ENCODE data around the gene ELK1. TPM values are rescaled to one million over a fixed set of nuclear protein-coding genes. Genes with fewer than 3 reads are reported as not detected.
"Not testable (repeated sequence)": the region's sequence is repeated elsewhere in the genome, so short reads cannot be mapped to it uniquely, and the experiment has no call there.

Gene ELK1
- total RNA-seq, 2 donors from 2014 or later, result 30.8 to 37.0 TPM

DNA sequence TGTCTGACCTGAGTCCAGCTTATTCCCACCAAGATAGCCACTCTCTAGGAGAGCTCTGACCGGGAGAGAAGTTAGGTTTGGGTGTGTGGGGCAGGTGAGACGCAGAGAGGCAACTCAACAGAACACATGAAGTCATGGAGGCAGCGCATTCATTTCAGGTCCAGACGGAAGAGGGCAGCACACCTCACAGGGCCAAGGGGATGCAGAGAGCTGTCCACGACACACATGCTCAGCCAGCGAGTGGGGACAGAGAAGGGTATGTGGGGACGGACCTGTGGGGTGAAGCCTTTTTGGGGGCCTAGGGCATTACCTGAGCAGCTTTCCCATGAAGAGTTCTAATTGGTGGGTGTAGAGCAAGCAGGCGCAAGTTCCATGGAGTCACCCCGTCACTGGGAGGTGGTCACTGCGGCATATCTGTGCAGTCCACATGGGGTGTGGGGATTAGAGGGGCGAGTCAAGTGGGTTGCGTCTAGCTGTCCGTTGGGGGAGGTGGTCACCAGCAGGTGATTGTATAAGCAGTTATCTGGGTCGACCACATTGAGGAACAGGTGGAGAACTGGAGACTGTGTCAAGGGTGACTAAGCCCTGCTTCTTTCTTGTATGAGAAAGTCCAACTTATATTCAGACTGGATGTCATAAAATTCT, 32.9 kb upstream of the ELK1 start:
- TF ChIP-seq CTCF (conservative IDR thresholded peaks at IDR 0.05), result no peak
- WGBS, 2 experiments (ENCODE audit: insufficient coverage in 1 of 2, insufficient read length in 1 of 2), result 86 to 94% methylated on average over 3 to 14 of the region's 14 CpGs
- H3K36me3 ChIP-seq (ENCODE audit: control insufficient read depth, insufficient read depth, low read length), result no peaks in the 10 kb centered on the region
- H3K27ac Mint-ChIP-seq, result no peak overlapping the region
- peaks cover 62% of the 10 kb centered on the region for H3K9me3 Mint-ChIP-seq
- no peaks in the 10 kb centered on the region for H3K9me3 ChIP-seq (ENCODE audit: control insufficient read depth, low read length)
- no peaks in the 10 kb centered on the region for H3K4me1 ChIP-seq (ENCODE audit: control insufficient read depth, insufficient read depth, low read length)
- H3K36me3 Mint-ChIP-seq (ENCODE audit: low read depth), result no peaks in the 10 kb centered on the region
- H3K27me3 Mint-ChIP-seq (ENCODE audit: insufficient read depth), result peaks cover 13% of the 10 kb centered on the region
- no peak overlapping the region for H3K27ac ChIP-seq (ENCODE audit: low read depth, low read length)
- no peaks in the 10 kb centered on the region for H3K27me3 ChIP-seq (ENCODE audit: control insufficient read depth, insufficient read depth, low read length, poor library complexity, severe bottlenecking)
- no peak overlapping the region for H3K9ac ChIP-seq (ENCODE audit: extremely low read depth, low read length, poor library complexity, severe bottlenecking)
- no peaks in the 10 kb centered on the region for H3K4me1 Mint-ChIP-seq
- no peak for DNase-seq
- H3K4me3 ChIP-seq (ENCODE audit: low read length), result no peak overlapping the region
- H3K4me3 Mint-ChIP-seq, result no peak overlapping the region

DNA sequence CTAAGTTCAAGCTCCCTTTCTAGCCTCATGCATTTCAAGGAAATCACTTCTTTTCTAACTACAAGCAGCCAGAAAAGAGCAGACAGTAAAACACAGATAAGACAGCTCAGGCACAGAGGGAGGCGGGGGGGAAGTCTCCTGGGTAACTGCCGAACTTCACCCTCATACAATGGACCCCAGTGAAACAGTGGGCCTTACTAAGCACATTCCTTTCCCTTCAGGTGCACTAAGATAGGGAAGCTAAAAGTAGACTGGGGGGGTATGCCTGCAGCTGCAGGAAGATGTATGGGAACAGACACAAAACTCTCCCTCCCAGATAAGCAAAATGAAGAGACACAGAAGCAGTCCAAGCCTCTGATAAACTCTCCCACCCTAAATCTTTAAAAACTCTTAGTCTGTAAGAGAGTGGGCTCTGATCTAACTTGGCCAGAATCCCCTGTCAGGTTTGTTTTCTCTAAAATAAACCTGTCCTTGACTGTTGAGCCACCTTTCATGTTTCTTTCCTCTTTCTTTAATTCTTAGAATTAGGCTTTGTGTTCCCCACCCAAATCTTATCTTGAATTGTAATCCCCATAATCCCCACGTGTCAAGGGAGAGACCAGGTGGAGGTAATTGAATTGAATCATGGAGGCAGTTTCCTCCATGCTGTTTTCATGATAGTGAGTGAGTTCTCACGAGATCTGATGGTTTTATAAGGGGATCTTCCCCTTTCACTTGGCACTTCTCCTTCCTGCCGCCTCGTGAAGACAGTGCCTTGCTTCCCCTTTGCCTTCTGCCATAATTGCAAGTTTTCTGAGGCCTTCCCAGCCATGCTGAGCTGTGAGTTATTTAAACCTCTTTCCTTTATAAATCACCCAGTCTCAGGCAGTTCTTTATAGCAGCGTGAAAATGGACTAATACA, 25.8 kb upstream of the ELK1 start:
- DNase-seq; H3K36me3 Mint-ChIP-seq (ENCODE audit: low read depth); H3K9ac ChIP-seq (ENCODE audit: extremely low read depth, low read length, poor library complexity, severe bottlenecking); H3K27ac Mint-ChIP-seq; H3K4me1 Mint-ChIP-seq; H3K27me3 ChIP-seq (ENCODE audit: control insufficient read depth, insufficient read depth, low read length, poor library complexity, severe bottlenecking); H3K36me3 ChIP-seq (ENCODE audit: control insufficient read depth, insufficient read depth, low read length); H3K27me3 Mint-ChIP-seq (ENCODE audit: insufficient read depth); H3K4me1 ChIP-seq (ENCODE audit: control insufficient read depth, insufficient read depth, low read length); H3K4me3 Mint-ChIP-seq; H3K4me3 ChIP-seq (ENCODE audit: low read length); H3K27ac ChIP-seq (ENCODE audit: low read depth, low read length): not testable (repeated sequence)
- H3K9me3 ChIP-seq (ENCODE audit: control insufficient read depth, low read length), result peaks cover 14% of the 10 kb centered on the region
- 81% methylated on average over 5 of the region's 7 CpGs; no CpG with 5 or more reads in 1 of the 2 experiments for WGBS, 2 experiments (ENCODE audit: insufficient coverage in 1 of 2, insufficient read length in 1 of 2)
- peaks cover 72% of the 10 kb centered on the region for H3K9me3 Mint-ChIP-seq

GRCh38 chrX:47674776-47675175, 24.4 kb upstream of the ELK1 start:
- H3K4me1 Mint-ChIP-seq, result no peaks in the 10 kb centered on the region
- Histone ChIP-seq H3K4me3 (ENCODE audit: low read length) (no peak overlapping the region), H3K27me3 (ENCODE audit: control insufficient read depth, insufficient read depth, low read length, poor library complexity, severe bottlenecking) (no peaks in the 10 kb centered on the region), H3K27ac (ENCODE audit: low read depth, low read length) (no peak overlapping the region), H3K36me3 (ENCODE audit: control insufficient read depth, insufficient read depth, low read length) (no peaks in the 10 kb centered on the region), H3K9me3 (ENCODE audit: control insufficient read depth, low read length) (peaks cover 14% of the 10 kb centered on the region), H3K4me1 (ENCODE audit: control insufficient read depth, insufficient read depth, low read length) (no peaks in the 10 kb centered on the region), H3K9ac (ENCODE audit: extremely low read depth, low read length, poor library complexity, severe bottlenecking) (no peak overlapping the region)
- peaks cover 1% of the 10 kb centered on the region for H3K27me3 Mint-ChIP-seq (ENCODE audit: insufficient read depth)
- 83% methylated on average over 5 of the region's 5 CpGs; no CpG with 5 or more reads in 1 of the 2 experiments for WGBS, 2 experiments (ENCODE audit: insufficient coverage in 1 of 2, insufficient read length in 1 of 2)
- H3K36me3 Mint-ChIP-seq (ENCODE audit: low read depth), result no peaks in the 10 kb centered on the region
- no peak for TF ChIP-seq CTCF (conservative IDR thresholded peaks at IDR 0.05)
- H3K9me3 Mint-ChIP-seq, result peaks cover 80% of the 10 kb centered on the region
- H3K27ac Mint-ChIP-seq, result no peak overlapping the region
- DNase-seq, result no peak
- H3K4me3 Mint-ChIP-seq, result no peak overlapping the region

DNA sequence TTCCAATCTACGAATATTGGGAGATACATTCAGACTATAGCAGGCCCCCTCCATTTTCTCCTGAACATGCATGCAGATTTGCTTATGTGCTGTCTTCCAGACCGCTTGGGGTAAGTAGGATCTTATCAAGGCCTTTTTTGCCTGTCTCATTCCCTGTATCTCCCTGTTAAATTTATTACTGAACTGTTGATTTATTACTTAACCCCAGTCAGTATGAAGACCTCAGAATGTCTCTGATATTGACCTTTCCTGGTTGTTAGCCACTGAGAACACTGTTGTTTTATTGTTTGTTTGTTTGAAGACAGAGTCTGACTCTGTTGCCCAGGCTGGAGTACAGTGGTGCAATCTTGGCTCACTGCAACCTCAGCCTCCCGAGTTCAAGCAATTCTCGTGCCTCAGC, 15.4 kb upstream of the ELK1 start:
- WGBS, 2 experiments (ENCODE audit: insufficient coverage in 1 of 2, insufficient read length in 1 of 2), result 96 to 100% methylated on average over 1 to 4 of the region's 4 CpGs

More for the DNA sequence above, 15.4 kb upstream of the ELK1 start:
- H3K36me3 ChIP-seq (ENCODE audit: control insufficient read depth, insufficient read depth, low read length); H3K9ac ChIP-seq (ENCODE audit: extremely low read depth, low read length, poor library complexity, severe bottlenecking); H3K36me3 Mint-ChIP-seq (ENCODE audit: low read depth); H3K27ac Mint-ChIP-seq; H3K27me3 Mint-ChIP-seq (ENCODE audit: insufficient read depth); H3K4me1 ChIP-seq (ENCODE audit: control insufficient read depth, insufficient read depth, low read length); H3K4me3 ChIP-seq (ENCODE audit: low read length); H3K27me3 ChIP-seq (ENCODE audit: control insufficient read depth, insufficient read depth, low read length, poor library complexity, severe bottlenecking); DNase-seq; H3K4me3 Mint-ChIP-seq; H3K27ac ChIP-seq (ENCODE audit: low read depth, low read length); H3K4me1 Mint-ChIP-seq; H3K9me3 ChIP-seq (ENCODE audit: control insufficient read depth, low read length): not testable (repeated sequence)
- peaks cover 36% of the 10 kb centered on the region for H3K9me3 Mint-ChIP-seq

Data from endodermal cell (in vitro differentiated cells).